IgD-negative memory B cell (primary cell): ENCODE data around the gene TBL1XR1. TPM values are rescaled to one million over a fixed set of nuclear protein-coding genes. Genes with fewer than 3 reads are reported as not detected.

Experiments used
- H3K27ac Mint-ChIP-seq, 3 donors: one replicate each; pipeline ENCODE4 v1.8.0; 2020 to 2022; ENCODE audit warnings: mild to moderate bottlenecking in 3 of 3, mixed read lengths in 3 of 3, moderate library complexity in 1 of 3
- H3K27me3 Mint-ChIP-seq: one replicate; pipeline ENCODE4 v1.8.0; 2021; ENCODE audit warnings: mixed read lengths
- H3K36me3 Mint-ChIP-seq: one replicate; pipeline ENCODE4 v1.8.0; 2020; ENCODE audit warnings: mild to moderate bottlenecking, mixed read lengths
- H3K4me1 Mint-ChIP-seq, 3 donors: one replicate each; pipeline ENCODE4 v1.8.0; 2020 to 2022; ENCODE audit warnings: mixed read lengths in 3 of 3, mild to moderate bottlenecking in 1 of 3
- H3K4me3 Mint-ChIP-seq, 4 donors: one replicate each; pipeline ENCODE4 v1.8.0; 2020 to 2022; ENCODE audit warnings: mild to moderate bottlenecking in 4 of 4, mixed read lengths in 4 of 4, moderate library complexity in 3 of 4
- H3K9me3 Mint-ChIP-seq, 3 donors: one replicate each; pipeline ENCODE4 v1.8.0; 2020 to 2021; ENCODE audit warnings: mixed read lengths in 3 of 3, mild to moderate bottlenecking in 1 of 3
- polyA plus RNA-seq: library from polyadenylated mRNA; unstranded; fragments of 300-500 nt; fragmentation: Illumina TruSeq; gene quantifications from one replicate; pipeline ENCODE4 v1.2.3, GENCODE V29; 2021

TBL1XR1 gene
- polyA plus RNA-seq: 23.6 TPM

DNA sequence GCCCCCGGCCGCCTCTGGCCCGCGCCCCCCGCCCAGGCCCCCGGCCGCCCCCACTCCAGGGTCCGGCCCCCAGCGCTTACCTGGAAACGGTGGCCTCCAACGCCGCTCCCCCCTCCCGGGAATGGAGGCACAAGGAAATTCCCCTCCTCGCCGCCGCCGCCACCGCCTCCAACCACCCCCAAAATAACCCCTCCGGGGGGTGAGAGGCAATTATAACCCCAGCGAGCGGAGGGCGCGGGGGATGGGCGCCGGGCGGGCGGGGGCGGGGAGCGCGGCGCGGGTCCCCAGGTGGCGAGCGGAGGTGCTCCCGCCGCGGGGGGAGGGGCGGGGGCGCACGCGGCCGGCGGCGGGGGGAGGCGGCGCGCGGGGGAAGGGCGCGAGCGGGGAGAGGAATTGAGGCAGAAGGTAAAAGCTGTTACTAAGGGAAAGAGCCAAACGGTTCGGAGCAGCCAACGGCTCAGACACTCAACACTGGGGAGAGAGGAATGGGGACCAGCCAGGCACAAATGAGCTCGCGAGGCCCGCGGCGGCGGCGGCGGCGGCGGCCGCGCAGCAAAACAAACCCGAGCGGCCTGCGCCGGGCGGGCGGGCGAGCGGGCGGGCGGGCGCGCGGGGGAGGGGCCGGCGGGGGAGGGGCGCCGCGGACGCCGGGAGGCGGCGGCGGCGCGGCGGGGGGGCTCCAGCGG, at the start of gene TBL1XR1:
Gene TBL1XR1, minus strand, starts transcription at position 442 of the 686 bp plus-strand sequence. CDS start 132,505 bp downstream, outside the sequence.
- Mint-ChIP-seq H3K4me3 (peak within 1 kb of the TSS; percentile 93 to 98 (median 96)), H3K4me1 (peaks cover 47 to 52% (median 51%) of the 10 kb centered on the region in 3 donors), H3K27me3 (no peaks in the 10 kb centered on the region)

DNA sequence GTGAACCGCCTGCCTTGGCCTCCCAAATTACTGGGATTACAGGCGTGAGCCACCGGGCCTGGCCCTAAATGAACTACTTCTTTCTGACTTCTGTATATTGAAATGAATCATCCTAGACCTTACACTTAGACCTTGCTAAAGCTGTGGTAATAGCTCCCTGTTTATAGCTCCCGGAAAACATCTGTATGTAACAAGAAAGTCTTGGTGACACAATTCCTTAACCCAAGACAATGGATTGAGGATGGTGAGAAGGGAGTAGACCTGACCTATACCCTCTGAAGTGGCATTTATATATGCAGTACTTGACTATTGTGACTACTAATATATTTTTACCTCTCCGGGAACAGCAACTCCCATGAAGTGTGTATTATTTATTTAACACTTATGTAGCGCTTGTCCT, 48.0 kb upstream of the TBL1XR1 start:
- no peaks in the 10 kb centered on the region for H3K27me3 Mint-ChIP-seq

More for the DNA sequence above, at the start of gene TBL1XR1:
- Mint-ChIP-seq H3K36me3 (peaks cover 6% of the 10 kb centered on the region), H3K9me3 (no peaks in the 10 kb centered on the region), H3K27ac (peak within 1 kb of the TSS; percentile 96 to 99 (median 98))

DNA sequence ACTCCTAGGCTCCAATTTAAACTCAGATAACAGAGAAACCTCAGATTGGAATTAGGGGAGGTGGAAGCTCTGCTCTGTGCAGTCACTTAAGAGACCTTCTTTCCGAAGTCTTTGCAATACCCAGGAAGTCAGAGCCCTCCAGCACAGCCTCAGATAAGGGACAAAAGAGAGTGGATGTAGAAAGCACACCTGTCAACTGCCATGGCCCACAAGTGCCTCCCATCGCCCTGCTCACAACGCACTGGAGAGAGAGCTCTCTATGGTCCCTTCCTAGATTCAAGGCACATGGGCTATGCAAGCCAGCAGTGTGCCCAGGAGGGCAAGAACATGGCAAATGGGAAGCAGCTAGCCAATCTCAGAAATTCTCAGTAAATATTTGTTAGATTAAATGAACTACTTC, 47.3 kb upstream of the TBL1XR1 start:
- Mint-ChIP-seq H3K9me3 (no peaks in the 10 kb centered on the region), H3K27ac (no peak overlapping the region), H3K36me3 (peaks cover 2% of the 10 kb centered on the region), H3K27me3 (no peaks in the 10 kb centered on the region), H3K4me1 (peaks cover 19 to 24% (median 21%) of the 10 kb centered on the region in 3 donors), H3K4me3 (no peak overlapping the region)

More for the DNA sequence above, 48.0 kb upstream of the TBL1XR1 start:
- H3K4me3 Mint-ChIP-seq: peak overlapping the region in 1 of 4 donors; percentile 17
- H3K4me1 Mint-ChIP-seq: peaks cover 20 to 30% (median 21%) of the 10 kb centered on the region in 3 donors
- no peaks in the 10 kb centered on the region for H3K9me3 Mint-ChIP-seq
- peak overlapping the region in 1 of 3 donors; percentile 19 for H3K27ac Mint-ChIP-seq
- peaks cover 2% of the 10 kb centered on the region for H3K36me3 Mint-ChIP-seq

DNA sequence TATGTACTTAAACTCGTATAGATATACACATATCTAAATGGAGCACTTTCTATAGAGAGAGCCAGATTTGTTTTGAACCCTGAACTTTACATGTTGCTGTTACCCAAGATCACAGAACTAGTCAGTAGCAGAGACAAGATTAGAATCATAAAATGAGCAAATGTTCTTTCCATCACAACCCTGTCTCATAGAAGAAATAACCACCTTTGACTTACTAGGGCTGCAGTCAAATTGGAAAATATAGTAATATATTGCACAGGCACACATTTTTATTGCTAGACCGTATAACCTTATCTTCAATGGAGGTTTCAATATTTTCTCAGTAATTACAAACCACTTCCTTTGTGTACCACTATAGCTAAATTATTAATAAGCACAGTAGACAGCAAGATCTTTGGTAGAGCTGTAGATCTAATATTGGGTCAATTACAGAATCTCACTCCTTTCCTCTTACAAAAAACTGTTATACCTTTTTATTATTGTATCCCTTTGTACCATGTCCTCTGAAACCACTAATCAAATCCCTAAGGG, 41.5 kb upstream of the TBL1XR1 start:
- H3K36me3 Mint-ChIP-seq: peaks cover 3% of the 10 kb centered on the region
- H3K4me3 Mint-ChIP-seq: no peak overlapping the region
- peaks cover 8 to 20% (median 8%) of the 10 kb centered on the region in 3 donors for H3K4me1 Mint-ChIP-seq
- H3K27me3 Mint-ChIP-seq: no peaks in the 10 kb centered on the region
- H3K27ac Mint-ChIP-seq: no peak overlapping the region
- H3K9me3 Mint-ChIP-seq: no peaks in the 10 kb centered on the region

DNA sequence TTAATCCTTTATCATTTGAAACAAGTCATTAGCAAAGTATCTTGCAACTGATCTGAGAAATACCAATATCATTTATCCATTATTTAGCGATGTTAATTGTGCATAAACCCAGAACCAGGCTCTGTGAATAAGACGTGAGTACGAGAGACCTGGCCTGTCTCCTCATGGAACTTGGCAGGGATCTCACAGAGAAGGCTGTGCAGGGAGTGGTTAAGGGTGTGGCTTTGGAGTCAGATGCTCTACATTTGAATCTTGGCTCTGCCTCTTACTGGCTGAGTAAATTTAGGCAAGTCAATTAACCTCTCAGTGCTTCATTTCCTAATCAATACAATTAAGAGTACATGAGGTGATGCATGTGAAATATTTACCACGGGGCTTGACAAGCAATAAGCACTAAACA, 39.9 kb upstream of the TBL1XR1 start:
- Mint-ChIP-seq H3K4me3 (no peak overlapping the region), H3K27me3 (no peaks in the 10 kb centered on the region), H3K36me3 (peaks cover 3% of the 10 kb centered on the region), H3K4me1 (peaks cover 0 to 11% (median 3%) of the 10 kb centered on the region in 3 donors), H3K27ac (no peak overlapping the region), H3K9me3 (no peaks in the 10 kb centered on the region)

DNA sequence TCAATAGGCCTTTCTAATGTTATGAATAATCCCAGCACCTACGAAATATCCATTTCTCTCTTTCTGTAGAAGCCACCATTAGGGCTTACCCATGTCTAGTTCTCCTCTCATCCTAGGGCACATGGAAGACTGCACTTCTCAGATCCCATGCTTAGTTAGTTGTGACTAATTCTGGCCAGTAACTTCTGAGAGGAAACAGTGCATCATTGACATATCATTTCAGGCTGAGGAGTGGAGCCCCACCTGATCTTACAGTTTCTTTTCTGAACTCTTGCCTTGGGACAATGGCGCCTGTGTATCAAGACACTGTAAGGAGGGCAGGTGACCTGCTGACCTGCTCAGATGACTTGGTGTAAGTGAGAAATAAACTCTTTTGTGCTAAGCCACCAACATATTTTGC, 39.4 kb upstream of the TBL1XR1 start:
- Mint-ChIP-seq H3K36me3 (peaks cover 3% of the 10 kb centered on the region), H3K27ac (no peak overlapping the region), H3K9me3 (no peaks in the 10 kb centered on the region), H3K27me3 (no peaks in the 10 kb centered on the region), H3K4me3 (no peak overlapping the region), H3K4me1 (peaks cover under 1 to 12% (median 4%) of the 10 kb centered on the region in 3 donors)

DNA sequence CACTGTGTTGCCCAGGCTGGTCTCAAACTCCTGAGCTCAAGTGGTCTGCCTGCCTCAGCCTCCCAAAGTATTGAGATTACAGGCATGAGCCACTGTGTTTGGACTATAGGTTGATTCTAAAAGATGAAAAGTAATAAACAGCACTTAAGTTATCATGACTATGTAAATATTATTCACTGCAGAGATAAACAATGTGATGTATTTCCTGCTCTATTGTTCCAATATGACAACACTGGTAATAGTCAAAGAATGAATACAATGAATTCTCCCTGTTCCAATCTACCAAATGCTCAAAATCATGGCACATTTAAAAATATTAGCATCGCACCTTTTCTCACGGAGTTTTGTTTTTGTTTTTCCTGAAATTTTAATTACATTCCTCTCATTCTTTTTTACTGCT, 36.8 kb upstream of the TBL1XR1 start:
- Mint-ChIP-seq H3K4me3 (no peak overlapping the region), H3K9me3 (no peaks in the 10 kb centered on the region), H3K27ac (peak overlapping the region in 1 of 3 donors; percentile 39), H3K4me1 (peaks cover 7 to 22% (median 14%) of the 10 kb centered on the region in 3 donors), H3K36me3 (peaks cover 2% of the 10 kb centered on the region), H3K27me3 (no peaks in the 10 kb centered on the region)

DNA sequence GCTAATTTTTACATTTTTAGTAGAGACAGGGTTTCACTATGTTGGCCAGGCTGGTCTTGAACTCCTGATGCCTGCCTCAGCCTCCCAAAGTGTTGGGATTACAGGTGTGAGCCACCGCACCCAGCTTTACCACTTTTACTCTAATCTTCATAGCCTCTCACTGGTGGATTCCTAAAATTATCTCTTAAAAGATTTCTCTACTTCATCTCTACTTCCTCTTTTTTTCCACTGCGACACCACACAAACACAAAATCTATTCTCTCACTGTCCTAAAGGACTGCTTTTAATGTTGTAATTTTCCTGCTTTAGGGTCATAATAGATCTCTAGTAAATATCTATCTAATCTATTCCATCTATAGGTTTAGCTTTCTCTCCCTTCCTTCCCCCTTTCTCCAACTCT, 34.0 kb upstream of the TBL1XR1 start:
- Mint-ChIP-seq H3K27me3 (no peaks in the 10 kb centered on the region), H3K4me1 (peaks cover 7 to 16% (median 11%) of the 10 kb centered on the region in 3 donors), H3K27ac (no peak overlapping the region), H3K9me3 (no peaks in the 10 kb centered on the region), H3K36me3 (no peaks in the 10 kb centered on the region), H3K4me3 (peak overlapping the region in 1 of 4 donors; percentile 54)

DNA sequence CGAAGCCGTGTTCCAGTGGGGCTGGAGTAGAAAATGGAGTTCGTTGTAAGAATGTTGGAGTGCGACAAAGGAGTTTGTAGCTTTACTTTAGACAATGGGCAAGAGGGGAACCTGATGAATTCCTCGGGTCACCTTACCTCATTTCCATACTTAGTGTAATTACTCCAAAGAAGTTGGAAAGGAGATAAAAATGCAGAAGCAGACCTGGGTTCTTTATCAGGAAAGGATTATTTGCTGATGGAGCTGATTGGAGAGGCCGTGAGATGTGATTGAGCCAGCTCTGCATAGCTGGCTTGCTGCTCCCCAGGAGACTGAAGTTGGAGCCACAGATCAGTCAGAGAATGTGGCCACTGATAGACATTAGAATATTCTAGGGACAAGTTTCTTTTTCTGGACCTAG, 33.4 kb upstream of the TBL1XR1 start:
- H3K27ac Mint-ChIP-seq: no peak overlapping the region
- no peaks in the 10 kb centered on the region for H3K27me3 Mint-ChIP-seq
- H3K4me3 Mint-ChIP-seq: no peak overlapping the region
- H3K4me1 Mint-ChIP-seq: peaks cover 7 to 16% (median 11%) of the 10 kb centered on the region in 3 donors
- no peaks in the 10 kb centered on the region for H3K9me3 Mint-ChIP-seq
- no peaks in the 10 kb centered on the region for H3K36me3 Mint-ChIP-seq

DNA sequence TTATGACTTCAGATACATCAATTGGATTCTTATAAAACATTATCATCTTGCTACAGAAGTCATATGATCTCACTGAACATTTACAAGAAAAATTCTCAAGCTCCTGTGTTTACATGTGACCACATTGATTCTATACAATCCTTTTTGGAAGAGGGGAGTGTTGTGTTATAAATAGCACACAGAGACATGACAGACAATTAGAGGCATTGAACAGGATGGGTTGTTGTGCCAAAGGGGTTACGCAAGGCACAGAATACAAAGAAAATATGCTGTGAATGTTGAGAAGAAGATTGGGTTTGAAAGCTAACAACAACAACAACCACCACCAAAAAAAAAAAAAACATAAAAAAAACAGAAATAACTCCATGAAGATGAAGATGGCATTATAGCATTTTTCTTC, 32.5 kb upstream of the TBL1XR1 start:
- H3K27me3 Mint-ChIP-seq: no peaks in the 10 kb centered on the region
- H3K36me3 Mint-ChIP-seq: no peaks in the 10 kb centered on the region
- no peaks in the 10 kb centered on the region for H3K9me3 Mint-ChIP-seq
- H3K27ac Mint-ChIP-seq: no peak overlapping the region
- H3K4me3 Mint-ChIP-seq: no peak overlapping the region
- H3K4me1 Mint-ChIP-seq: peaks cover 7 to 16% (median 11%) of the 10 kb centered on the region in 3 donors

DNA sequence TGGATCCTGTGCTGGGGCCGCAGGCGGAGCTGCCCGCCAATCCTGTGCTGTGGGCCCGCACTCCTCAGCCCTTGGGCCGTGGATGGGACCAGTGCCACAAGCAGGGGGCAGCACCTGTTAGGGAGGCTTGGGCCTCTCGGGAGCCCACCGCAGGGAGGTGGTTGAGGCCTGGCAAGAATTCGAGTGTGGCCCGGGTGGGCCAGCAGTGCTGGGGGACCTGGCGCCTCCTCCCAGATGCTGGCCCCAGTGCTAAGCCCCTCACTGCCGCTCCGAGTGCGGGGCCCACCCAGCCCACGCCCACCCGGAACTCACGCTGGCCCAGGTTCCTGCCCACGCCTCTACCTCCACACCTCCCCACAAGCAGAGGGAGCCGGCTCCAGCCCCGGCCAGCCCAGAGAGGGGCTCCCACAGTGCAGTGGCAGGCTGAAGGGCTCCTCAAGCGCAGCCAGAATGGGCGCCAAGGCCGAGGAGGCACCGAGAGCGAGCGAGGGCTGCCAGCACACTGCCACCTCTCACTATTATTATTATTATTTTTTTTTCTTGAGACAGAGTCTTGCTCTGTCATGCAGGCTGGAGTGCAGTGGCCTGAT, 31.4 kb upstream of the TBL1XR1 start:
- Mint-ChIP-seq H3K9me3 (no peaks in the 10 kb centered on the region), H3K4me3 (no peak overlapping the region), H3K36me3 (no peaks in the 10 kb centered on the region), H3K4me1 (peaks cover 7 to 18% (median 16%) of the 10 kb centered on the region in 3 donors), H3K27me3 (no peaks in the 10 kb centered on the region), H3K27ac (no peak overlapping the region)

DNA sequence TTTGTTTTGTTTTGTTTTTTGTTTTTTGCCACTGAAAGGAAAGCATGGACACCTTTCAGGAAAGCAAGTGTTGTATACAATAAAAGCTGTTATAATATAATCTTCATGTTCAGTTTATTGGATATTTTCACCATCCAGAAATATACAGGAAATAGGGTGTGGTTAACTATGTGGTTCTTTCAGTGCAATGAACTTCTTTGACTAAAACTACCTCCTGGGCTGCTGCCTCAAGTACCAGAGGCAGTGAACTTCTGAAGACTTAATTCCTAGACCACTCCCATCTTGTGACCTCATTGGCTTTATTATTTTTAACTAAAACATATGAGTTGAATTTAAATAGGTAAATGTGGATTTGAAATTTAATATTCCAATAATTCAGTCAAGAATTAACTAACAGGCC, 27.1 kb upstream of the TBL1XR1 start:
- Mint-ChIP-seq H3K27ac (peak overlapping the region in 1 of 3 donors; percentile 46), H3K9me3 (no peaks in the 10 kb centered on the region), H3K4me3 (no peak overlapping the region), H3K36me3 (no peaks in the 10 kb centered on the region), H3K27me3 (peaks cover 1% of the 10 kb centered on the region), H3K4me1 (peaks cover 8 to 21% (median 18%) of the 10 kb centered on the region in 3 donors)

DNA sequence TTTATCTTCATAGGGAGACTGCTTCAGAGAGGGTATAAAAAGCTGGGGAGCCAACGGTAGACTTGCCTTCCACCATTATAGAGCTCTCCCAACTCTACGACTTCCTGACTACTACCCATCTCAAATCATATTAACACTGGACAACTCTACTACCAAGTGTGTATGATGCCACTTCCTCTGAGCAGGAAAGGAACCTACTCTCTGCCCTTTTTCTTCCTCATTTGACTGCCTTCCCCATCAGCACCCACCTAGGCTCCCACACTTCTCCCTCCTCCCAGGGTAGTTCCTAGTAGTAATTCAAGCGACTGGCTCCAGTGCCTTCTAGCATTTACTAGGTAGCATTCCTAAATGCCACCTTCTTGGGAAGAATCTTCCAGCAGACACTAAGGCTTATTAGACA, 24.5 kb upstream of the TBL1XR1 start:
- no peak overlapping the region for H3K27ac Mint-ChIP-seq
- H3K27me3 Mint-ChIP-seq: peaks cover 1% of the 10 kb centered on the region
- H3K4me3 Mint-ChIP-seq: peak overlapping the region in 1 of 4 donors; percentile 65

DNA sequence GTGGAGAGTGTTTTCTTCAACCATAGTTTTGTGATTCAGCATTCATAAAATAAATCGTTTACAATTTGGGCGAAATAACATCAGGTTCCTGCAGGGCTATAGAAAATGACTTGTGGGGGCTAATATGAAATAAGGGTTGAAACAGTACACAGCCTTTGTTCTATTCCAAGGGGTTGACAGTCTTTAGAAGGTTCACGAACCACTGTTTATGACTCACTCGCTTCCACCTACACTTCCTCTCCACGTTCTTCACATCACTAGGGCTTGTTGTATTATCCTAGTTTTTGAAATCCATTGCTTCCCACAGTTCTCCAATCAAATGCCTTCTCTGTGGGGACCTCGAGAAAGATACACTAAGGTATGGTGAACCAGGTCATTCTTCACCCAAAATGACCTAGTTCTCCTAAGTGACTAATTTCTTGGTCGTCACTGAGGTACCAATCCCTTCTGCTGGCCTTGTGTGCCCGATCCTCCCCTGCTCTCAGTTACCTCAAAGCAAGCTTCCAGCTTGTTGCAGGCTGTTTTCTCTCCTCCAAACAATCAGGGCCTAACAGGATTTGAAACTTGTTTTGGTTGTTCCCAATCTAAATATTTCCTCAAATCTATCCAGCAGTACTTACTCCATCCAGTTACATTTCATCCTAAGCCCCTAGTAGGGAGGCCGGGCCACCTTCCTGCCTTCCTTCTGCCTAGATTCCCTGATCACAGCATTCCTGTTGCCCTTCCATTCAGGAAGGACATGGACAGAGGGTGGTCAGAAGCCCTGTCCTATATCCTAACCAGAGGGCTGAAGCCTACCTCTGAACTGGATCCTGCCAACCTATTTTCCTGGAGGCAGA, 23.1 kb upstream of the TBL1XR1 start:
- Mint-ChIP-seq H3K27me3 (peaks cover 1% of the 10 kb centered on the region), H3K27ac (peak overlapping the region in 1 of 3 donors; percentile 48), H3K9me3 (no peaks in the 10 kb centered on the region), H3K4me3 (no peak overlapping the region), H3K4me1 (peaks cover 8 to 21% (median 18%) of the 10 kb centered on the region in 3 donors), H3K36me3 (no peaks in the 10 kb centered on the region)

More for the DNA sequence above, 24.5 kb upstream of the TBL1XR1 start:
- no peaks in the 10 kb centered on the region for H3K9me3 Mint-ChIP-seq
- no peaks in the 10 kb centered on the region for H3K36me3 Mint-ChIP-seq
- H3K4me1 Mint-ChIP-seq: peaks cover 8 to 21% (median 18%) of the 10 kb centered on the region in 3 donors
